Naive thymus-derived CD8-positive, alpha-beta T cell (primary cell): ENCODE results near the gene SYAP1. TPM values are rescaled to one million over a fixed set of nuclear protein-coding genes. Genes with fewer than 3 reads are reported as not detected.
"Not testable (repeated sequence)": the region's sequence is repeated elsewhere in the genome, so short reads cannot be mapped to it uniquely, and the experiment has no call there.

Experiments used
- ATAC-seq, 2 donors: fragments of 150-1000 bp; cut with Tn5 transposase in 1 of 2; sonication (Bioruptor Pico), chemical (Tn5 transposase) in 1 of 2; 1 replicate in 1 of 2; 2 replicates in 1 of 2; pipeline ENCODE4 v1.10.0; 2021; ENCODE audit warnings: mild to moderate bottlenecking in 2 of 2, moderate library complexity in 2 of 2
- POLR2A ChIA-PET: fragments of 350-600 bp; sonication (Branson Sonifier 250); formaldehyde crosslinking; loops from one replicate; lab custom pipeline; 2021; ENCODE audit warnings: antibody characterized with exemption; lab: Charles Lee
- DNase-seq, 10 donors: peaks; one replicate each; pipeline versions ENCODE4 v3.0.0 to v3.0.0-alpha.2; 2020 to 2022
- H3K27ac Mint-ChIP-seq, 10 donors: one replicate each; pipeline ENCODE4 v1.8.0; 2020 to 2022; ENCODE audit warnings: mild to moderate bottlenecking in 10 of 10, mixed read lengths in 10 of 10, moderate library complexity in 4 of 10, inconsistent platforms in 1 of 10
- H3K27me3 Mint-ChIP-seq, 5 donors: one replicate each; pipeline ENCODE4 v1.8.0; 2021 to 2022; ENCODE audit warnings: mixed read lengths in 5 of 5
- H3K36me3 Mint-ChIP-seq, 3 donors: one replicate each; pipeline ENCODE4 v1.8.0; 2020 to 2022; ENCODE audit warnings: mixed read lengths in 3 of 3, mild to moderate bottlenecking in 2 of 3, inconsistent platforms in 1 of 3
- H3K4me1 Mint-ChIP-seq, 4 donors: one replicate each; pipeline ENCODE4 v1.8.0; 2021 to 2022; ENCODE audit warnings: mixed read lengths in 4 of 4
- H3K4me3 Mint-ChIP-seq, 10 donors: one replicate each; pipeline ENCODE4 v1.8.0; 2020 to 2022; ENCODE audit warnings: mild to moderate bottlenecking in 10 of 10, mixed read lengths in 10 of 10, moderate library complexity in 6 of 10, inconsistent platforms in 1 of 10
- H3K9me3 Mint-ChIP-seq, 9 donors: one replicate each; pipeline ENCODE4 v1.8.0; 2020 to 2022; ENCODE audit warnings: mixed read lengths in 9 of 9, mild to moderate bottlenecking in 3 of 9, inconsistent platforms in 1 of 9, moderate library complexity in 1 of 9
- polyA plus RNA-seq, 3 donors: library from polyadenylated mRNA; unstranded; fragments of 300-500 nt; fragmentation: Illumina TruSeq; gene quantifications; one replicate each; pipeline ENCODE4 v1.2.3, GENCODE V29; 2021
- total RNA-seq, 8 experiments: library from RNA in 2 of 8; stranded (reverse) in 2 of 8; gene quantifications; one replicate each; pipeline ENCODE4 v1.2.3 and lab custom pipeline; 2021 to 2026

The SYAP1 gene
- total and polyA plus RNA-seq, 5 experiments from 2014 or later = 13.3 to 17.8 (median 16.4) TPM

GRCh38 chrX:16727637-16728036 is 8.2 kb downstream of the SYAP1 start:
- Mint-ChIP-seq H3K9me3 (no peaks in the 10 kb centered on the region), H3K27me3 (no peaks in the 10 kb centered on the region), H3K27ac (no peak overlapping the region), H3K4me3 (no peak overlapping the region), H3K4me1 (peaks cover 11 to 23% (median 22%) of the 10 kb centered on the region in 4 donors), H3K36me3 (peaks cover 0 to 10% (median 7%) of the 10 kb centered on the region in 3 donors)
- DNase-seq (no peak), ATAC-seq (no peak)
- POLR2A ChIA-PET = no interaction called here

DNA sequence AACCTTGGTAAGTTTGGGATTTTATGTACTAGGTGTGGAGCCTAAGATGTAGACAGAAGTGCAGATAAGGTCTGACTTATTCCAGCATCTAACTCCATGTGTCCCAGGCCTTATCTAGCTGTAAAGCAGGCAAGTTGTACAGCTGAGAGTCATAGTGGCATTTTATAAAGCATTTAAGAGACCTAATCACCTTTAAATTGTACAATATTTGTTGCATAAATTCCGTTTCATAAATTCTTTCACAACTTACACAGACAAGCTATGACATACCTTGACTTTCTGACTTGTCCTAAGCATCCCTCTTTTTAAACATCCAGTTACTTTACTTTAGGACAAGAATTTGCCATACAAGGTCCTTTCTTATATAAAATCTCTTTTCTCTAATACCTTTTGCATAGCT is 11.0 kb downstream of the SYAP1 start:
- ATAC-seq (no peak), DNase-seq (no peak)
- H3K27me3 Mint-ChIP-seq = no peaks in the 10 kb centered on the region
- no peak overlapping the region for H3K4me3 Mint-ChIP-seq
- POLR2A ChIA-PET = no interaction called here
- peaks cover 0 to 7% (median 4%) of the 10 kb centered on the region in 3 donors for H3K36me3 Mint-ChIP-seq
- no peak overlapping the region for H3K27ac Mint-ChIP-seq
- peaks cover 9 to 12% (median 11%) of the 10 kb centered on the region in 4 donors for H3K4me1 Mint-ChIP-seq
- no peaks in the 10 kb centered on the region for H3K9me3 Mint-ChIP-seq

- POLR2A ChIA-PET = no interaction called here
- Mint-ChIP-seq H3K4me1 (peaks cover 4 to 8% (median 6%) of the 10 kb centered on the region in 4 donors), H3K36me3 (peaks cover 0 to 27% (median 0%) of the 10 kb centered on the region in 3 donors), H3K27me3 (no peaks in the 10 kb centered on the region), H3K27ac (peak overlapping the region in 2 of 10 donors; percentile 14 to 56), H3K9me3 (no peaks in the 10 kb centered on the region), H3K4me3 (no peak overlapping the region)
- DNase-seq (no peak), ATAC-seq (no peak)
Observed at GRCh38 chrX:16733013-16733412, 13.6 kb downstream of the SYAP1 start.

DNA sequence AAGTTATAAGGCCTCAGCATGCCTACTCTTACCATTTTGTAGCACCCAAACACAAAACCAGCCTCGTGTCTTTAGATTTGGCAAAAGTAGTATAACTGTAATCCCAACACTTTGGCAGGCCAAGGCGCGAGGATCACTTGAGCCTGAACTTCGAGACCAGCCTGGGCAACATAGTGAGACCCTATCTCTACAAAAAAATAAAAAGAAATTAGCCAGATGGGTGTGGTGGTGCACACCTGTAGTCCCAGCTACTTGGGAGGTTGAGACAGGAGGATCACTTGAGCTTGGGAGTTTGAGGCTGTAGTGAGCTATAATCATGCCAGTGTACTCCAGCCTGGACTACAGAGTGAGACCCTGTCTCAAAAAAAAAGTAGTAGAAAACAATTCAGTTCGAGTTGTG is 17.6 kb downstream of the SYAP1 start:
- H3K27me3 Mint-ChIP-seq = no peaks in the 10 kb centered on the region
- no peaks in the 10 kb centered on the region for H3K9me3 Mint-ChIP-seq
- DNase-seq = no peak
- H3K27ac Mint-ChIP-seq = no peak overlapping the region
- no peak overlapping the region for H3K4me3 Mint-ChIP-seq
- POLR2A ChIA-PET = no interaction called here
- ATAC-seq = no peak
- peaks cover 0 to 56% (median 0%) of the 10 kb centered on the region in 3 donors for H3K36me3 Mint-ChIP-seq
- H3K4me1 Mint-ChIP-seq = peaks cover 3 to 8% (median 6%) of the 10 kb centered on the region in 4 donors

DNA sequence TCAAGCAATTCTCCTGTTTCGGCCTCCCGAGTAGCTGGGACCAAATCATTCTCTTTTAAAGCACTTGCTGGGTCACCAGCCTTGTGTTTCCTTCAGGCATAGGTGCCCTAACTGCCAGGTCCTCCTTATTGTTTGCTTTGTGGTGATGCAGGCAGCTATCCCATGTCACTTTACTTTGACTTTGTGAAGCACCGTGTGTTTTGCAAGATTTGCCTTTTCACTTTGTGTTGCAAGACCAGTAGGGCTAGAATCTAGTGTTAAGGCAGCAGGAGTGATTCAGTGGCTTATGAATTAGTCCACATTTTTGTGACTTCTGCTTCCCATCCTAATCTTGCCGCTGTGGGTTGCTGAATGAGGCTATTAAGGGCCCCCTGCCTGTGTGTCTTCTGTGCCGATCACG is 20.2 kb downstream of the SYAP1 start:
- Mint-ChIP-seq H3K4me1 (no peaks in the 10 kb centered on the region), H3K27me3 (no peaks in the 10 kb centered on the region), H3K27ac (peak overlapping the region in 4 of 10 donors; percentile 9 to 74 (median 44)), H3K36me3 (peaks cover 3 to 71% (median 5%) of the 10 kb centered on the region in 3 donors), H3K9me3 (no peaks in the 10 kb centered on the region), H3K4me3 (no peak overlapping the region)
- DNase-seq = no peak
- POLR2A ChIA-PET = no interaction called here
- no peak for ATAC-seq

GRCh38 chrX:16743604-16744325 is 24.4 kb downstream of the SYAP1 start:
- POLR2A ChIA-PET = no interaction called here
- no peaks in the 10 kb centered on the region for H3K4me1 Mint-ChIP-seq
- H3K27me3 Mint-ChIP-seq = no peaks in the 10 kb centered on the region
- peaks cover 3 to 73% (median 5%) of the 10 kb centered on the region in 3 donors for H3K36me3 Mint-ChIP-seq
- ATAC-seq (no peak), DNase-seq (no peak)
- H3K4me3 Mint-ChIP-seq = no peak overlapping the region
- H3K27ac Mint-ChIP-seq = peak overlapping the region in 1 of 10 donors; percentile 11
- H3K9me3 Mint-ChIP-seq = no peaks in the 10 kb centered on the region

DNA sequence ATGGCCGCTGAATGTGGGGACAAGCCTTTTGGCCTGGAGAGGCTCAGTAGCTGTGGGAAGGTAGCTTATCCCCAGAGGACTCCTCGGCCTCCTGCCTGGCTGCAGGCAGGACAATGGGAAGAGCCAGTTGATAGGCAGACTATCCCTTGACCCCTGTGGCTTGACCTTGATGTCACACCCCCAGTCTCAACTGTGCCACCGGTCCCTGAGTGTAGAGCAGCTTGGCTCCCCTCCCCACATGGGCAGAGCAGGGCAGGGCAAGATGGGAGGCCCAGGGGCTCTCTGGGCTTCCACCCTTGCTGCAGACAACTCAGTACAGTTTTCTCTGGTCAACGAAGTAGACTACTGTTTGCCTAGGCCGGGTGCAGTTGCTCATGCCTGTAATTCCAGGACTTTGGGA is 25.7 kb downstream of the SYAP1 start:
- Mint-ChIP-seq H3K9me3 (no peaks in the 10 kb centered on the region), H3K4me3 (peak overlapping the region in 1 of 10 donors; percentile 15), H3K4me1 (no peaks in the 10 kb centered on the region), H3K27ac (peak overlapping the region in 4 of 10 donors; percentile 14 to 71 (median 39)), H3K36me3 (peaks cover 3 to 67% (median 5%) of the 10 kb centered on the region in 3 donors), H3K27me3 (no peaks in the 10 kb centered on the region)
- POLR2A ChIA-PET = no interaction called here
- ATAC-seq = no peak
- no peak for DNase-seq

DNA sequence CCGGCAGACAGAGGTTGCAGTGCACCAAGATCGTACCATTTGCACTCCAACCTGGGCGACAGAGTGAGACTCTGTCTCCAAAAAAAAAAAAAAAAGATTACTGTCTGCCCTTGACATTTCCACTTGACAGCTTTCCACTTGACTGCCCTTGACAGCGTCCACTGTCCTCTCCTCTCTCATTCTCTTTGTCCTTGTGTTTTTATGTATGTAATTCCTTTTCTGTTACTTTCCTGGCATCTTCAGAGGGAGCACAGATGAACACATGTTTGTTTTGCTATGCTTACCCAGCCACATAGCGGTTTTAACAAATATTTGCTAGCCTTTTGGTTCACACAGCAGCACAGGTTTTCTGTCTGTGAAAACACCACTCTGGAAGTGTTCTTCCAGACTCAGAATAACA is 26.2 kb downstream of the SYAP1 start:
- no peaks in the 10 kb centered on the region for H3K9me3 Mint-ChIP-seq
- peaks cover 3 to 67% (median 5%) of the 10 kb centered on the region in 3 donors for H3K36me3 Mint-ChIP-seq
- ATAC-seq (no peak), DNase-seq (no peak)
- no peaks in the 10 kb centered on the region for H3K27me3 Mint-ChIP-seq
- POLR2A ChIA-PET = no interaction called here
- H3K27ac Mint-ChIP-seq = peak overlapping the region in 1 of 10 donors; percentile 71
- H3K4me3 Mint-ChIP-seq = no peak overlapping the region
- H3K4me1 Mint-ChIP-seq = no peaks in the 10 kb centered on the region

DNA sequence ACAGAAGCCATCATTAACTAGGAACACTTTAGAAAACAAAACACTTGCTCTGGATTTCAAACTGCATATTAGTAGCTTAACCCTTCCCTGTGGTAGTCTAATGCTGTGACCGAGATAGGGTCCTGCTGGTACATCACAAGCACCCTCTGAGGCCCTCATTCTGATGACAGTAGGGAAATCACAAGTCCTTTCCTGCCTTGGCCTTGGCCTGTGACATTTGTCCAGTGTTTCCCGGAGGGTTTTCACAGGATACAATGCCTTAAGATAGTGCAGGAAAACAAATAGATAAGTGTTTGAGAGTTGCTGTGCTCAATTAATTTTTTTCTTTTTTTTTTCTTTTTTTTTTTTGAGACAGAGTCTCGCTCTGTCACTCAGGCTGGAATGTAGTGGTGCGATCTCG is 29.0 kb downstream of the SYAP1 start:
- H3K27me3 Mint-ChIP-seq = no peaks in the 10 kb centered on the region
- DNase-seq = no peak
- peaks cover 3 to 56% (median 5%) of the 10 kb centered on the region in 3 donors for H3K36me3 Mint-ChIP-seq
- POLR2A ChIA-PET = no interaction called here
- H3K9me3 Mint-ChIP-seq = no peaks in the 10 kb centered on the region
- no peak overlapping the region for H3K4me3 Mint-ChIP-seq
- H3K4me1 Mint-ChIP-seq = peaks cover 0 to 3% (median 0%) of the 10 kb centered on the region in 4 donors
- no peak overlapping the region for H3K27ac Mint-ChIP-seq
- no peak for ATAC-seq

DNA sequence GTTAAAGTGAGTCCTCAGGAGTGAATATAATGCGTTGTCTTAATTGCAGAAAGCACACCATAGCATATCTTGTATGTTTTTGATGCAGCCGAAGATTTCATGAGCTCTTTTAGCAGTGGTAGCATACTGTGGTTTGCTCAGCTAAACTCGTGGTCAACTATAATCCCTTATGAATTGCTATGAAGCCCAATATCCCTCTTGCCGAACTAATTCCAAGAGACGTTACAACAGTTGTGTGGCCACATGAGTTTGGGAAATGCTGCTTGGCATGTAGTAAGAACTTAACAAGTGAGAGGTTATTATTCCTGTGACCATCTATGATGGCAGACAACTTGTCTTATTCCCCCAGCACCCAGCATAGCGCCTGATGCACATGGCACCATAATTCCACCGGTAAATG is 30.7 kb downstream of the SYAP1 start:
- DNase-seq (no peak), ATAC-seq (no peak)
- no peaks in the 10 kb centered on the region for H3K27me3 Mint-ChIP-seq
- POLR2A ChIA-PET = interaction anchor here (0.5 kb wide), 1 partner anchor 31 kb away, joined by 3 read pairs; the partner anchor contains the start of gene SYAP1
- H3K36me3 Mint-ChIP-seq = peaks cover 0 to 57% (median 5%) of the 10 kb centered on the region in 3 donors
- no peaks in the 10 kb centered on the region for H3K9me3 Mint-ChIP-seq
- no peak overlapping the region for H3K4me3 Mint-ChIP-seq
- peak overlapping the region in 1 of 10 donors; percentile 63 for H3K27ac Mint-ChIP-seq
- peaks cover 0 to 3% (median 0%) of the 10 kb centered on the region in 4 donors for H3K4me1 Mint-ChIP-seq

DNA sequence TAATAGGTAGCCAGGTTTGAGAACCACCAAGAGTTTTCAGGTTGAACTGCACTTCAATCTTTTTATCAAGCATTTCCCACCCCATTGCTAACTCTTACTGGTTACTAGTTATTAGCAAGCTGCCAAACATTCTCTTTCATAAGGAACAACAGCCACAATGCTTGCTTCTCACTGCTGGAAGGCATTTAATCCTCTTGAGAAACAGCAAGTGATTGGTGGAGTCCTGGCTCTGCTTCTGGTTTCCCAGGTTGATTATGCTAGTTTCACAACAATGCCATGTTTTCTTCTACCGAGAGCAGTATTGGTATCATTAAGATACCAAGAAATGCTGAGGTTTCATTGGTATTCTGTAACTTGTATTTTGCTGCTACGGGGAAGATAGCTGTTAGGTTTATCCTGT is 34.6 kb downstream of the SYAP1 start:
- Mint-ChIP-seq H3K27me3 (no peaks in the 10 kb centered on the region), H3K9me3 (no peaks in the 10 kb centered on the region), H3K4me1 (peaks cover 0 to 3% (median 0%) of the 10 kb centered on the region in 4 donors), H3K4me3 (no peak overlapping the region), H3K27ac (peak overlapping the region in 1 of 10 donors; percentile 34), H3K36me3 (peaks cover 7 to 56% (median 16%) of the 10 kb centered on the region in 3 donors)
- POLR2A ChIA-PET = no interaction called here
- DNase-seq (no peak), ATAC-seq (no peak)

- Mint-ChIP-seq H3K4me3 (no peak overlapping the region), H3K27me3 (no peaks in the 10 kb centered on the region), H3K27ac (no peak overlapping the region), H3K4me1 (peaks cover 0 to 3% (median 0%) of the 10 kb centered on the region in 4 donors), H3K9me3 (no peaks in the 10 kb centered on the region), H3K36me3 (peaks cover 9 to 66% (median 16%) of the 10 kb centered on the region in 3 donors)
- POLR2A ChIA-PET = no interaction called here
- ATAC-seq = no peak
- no peak for DNase-seq
Observed at GRCh38 chrX:16756724-16757123, 37.3 kb downstream of the SYAP1 start.

- not testable (repeated sequence) for H3K27ac Mint-ChIP-seq, DNase-seq, H3K27me3 Mint-ChIP-seq, H3K4me1 Mint-ChIP-seq, H3K4me3 Mint-ChIP-seq, ATAC-seq, H3K9me3 Mint-ChIP-seq
- POLR2A ChIA-PET = interaction anchor here (0.7 kb wide), 1 partner anchor 23 kb away, joined by 4 read pairs; no protein-coding TSS in a partner anchor
- H3K36me3 Mint-ChIP-seq = peaks cover 7 to 37% (median 7%) of the 10 kb centered on the region in 3 donors
Observed at GRCh38 chrX:16761500-16761899, 42.1 kb downstream of the SYAP1 start.
